GM21717 (cell line): Measurements from ENCODE around the gene NUP214.
"Not testable (repeated sequence)": the region's sequence is repeated elsewhere in the genome, so short reads cannot be mapped to it uniquely, and the experiment has no call there.

Experiments
- ATAC-seq: cut with Tn5 transposase; IDR thresholded peaks from one replicate; pipeline ENCODE4 v1.9.1; 2021; ENCODE audit warnings: mild to moderate bottlenecking, moderate library complexity; ENCODE audit not compliant: unreplicated experiment

NUP214 gene

GRCh38 chr9:131227959-131228460, 102.6 kb downstream of the NUP214 start:
- ATAC-seq, result no peak

DNA sequence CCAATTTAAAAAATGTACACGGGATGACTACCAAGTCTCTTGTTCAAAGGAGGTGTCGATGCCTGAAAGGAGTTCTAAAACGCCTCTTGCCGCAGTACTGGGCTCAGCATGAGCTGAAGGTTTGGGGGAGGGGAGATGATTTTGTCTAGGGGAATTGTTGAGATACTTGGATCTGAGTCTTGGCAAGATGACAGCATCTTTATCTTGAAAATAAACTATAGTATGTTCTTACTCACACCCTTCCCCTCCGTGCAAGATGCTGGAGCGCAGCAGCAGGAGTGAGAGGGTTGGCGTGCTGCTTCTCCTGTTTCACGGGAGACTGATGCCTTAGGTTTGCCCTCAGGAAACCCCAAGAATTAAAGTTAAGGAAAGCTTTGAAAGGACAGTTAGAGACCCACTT, 103.6 kb downstream of the NUP214 start:
- no peak for ATAC-seq

DNA sequence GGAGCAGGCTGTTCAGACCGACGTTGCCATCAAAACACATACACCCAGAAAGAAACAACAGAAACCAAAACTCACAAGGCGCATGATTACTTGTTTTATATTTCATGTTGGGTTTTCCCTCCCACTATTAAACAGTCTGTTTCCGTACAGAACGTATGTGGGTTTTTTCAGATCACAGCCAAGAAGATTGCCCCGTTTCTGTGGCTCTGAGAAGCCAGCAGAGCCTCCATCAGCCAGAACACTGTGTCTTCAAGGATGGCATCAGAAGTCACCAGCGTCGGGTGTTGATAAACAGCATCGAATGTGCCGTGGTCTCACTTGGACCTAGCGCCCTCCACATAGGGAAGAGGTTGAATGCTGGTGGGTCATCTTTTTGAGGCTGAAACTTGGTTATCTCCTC, 108.2 kb downstream of the NUP214 start:
- ATAC-seq, result no peak

DNA sequence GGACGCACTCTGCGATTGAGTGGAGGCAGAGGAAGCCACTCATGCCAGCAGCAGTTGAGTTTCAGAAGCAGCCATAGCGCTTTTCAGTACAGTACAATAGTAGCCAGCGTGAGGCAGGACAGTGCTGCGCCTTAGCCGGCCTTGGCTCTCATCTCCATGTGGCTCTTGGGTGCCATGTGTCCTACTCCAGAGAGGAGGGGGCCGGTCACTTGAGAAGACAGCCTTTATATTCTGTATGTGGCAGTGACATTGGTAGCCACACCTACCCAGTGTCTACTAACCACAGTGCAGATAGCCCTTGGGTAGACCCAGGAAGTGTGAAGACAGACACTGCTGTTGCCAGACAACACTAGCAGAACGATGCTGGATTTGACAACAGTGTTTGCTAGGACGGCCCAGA, 108.6 kb downstream of the NUP214 start:
- ATAC-seq, result no peak

DNA sequence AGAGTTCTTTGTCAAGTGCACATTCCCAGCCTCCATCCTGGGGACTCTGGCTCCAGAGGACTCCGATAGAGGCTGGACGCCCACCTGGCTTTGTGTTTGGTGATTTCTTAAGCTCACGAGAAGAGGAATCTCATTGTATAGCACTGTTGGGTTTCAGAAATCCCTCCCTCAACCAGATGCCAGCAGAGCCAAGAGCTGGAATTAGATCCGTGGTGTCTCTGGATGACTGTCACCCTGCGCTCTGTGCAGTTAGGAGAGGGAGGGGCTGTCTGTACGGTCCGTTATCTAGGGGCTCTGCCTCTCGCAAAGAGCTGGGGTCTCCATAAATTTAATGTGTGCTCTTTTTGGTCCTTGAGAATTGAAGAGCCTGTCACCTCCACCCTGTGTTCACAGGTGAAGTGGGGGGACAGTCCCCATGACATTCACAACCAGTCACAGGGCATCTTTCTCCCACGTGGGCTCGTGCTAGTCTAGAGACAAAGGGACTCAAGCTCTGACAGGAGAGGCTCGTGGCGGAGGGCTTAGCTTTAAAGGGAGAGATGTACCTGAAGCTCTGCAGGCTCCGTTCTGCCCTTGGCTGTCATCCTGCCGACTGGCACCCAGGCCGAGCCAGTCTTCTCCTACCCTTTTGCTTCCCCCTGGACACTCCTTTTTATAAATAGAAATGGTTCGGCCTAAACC, 109.6 kb downstream of the NUP214 start:
- no peak for ATAC-seq

DNA sequence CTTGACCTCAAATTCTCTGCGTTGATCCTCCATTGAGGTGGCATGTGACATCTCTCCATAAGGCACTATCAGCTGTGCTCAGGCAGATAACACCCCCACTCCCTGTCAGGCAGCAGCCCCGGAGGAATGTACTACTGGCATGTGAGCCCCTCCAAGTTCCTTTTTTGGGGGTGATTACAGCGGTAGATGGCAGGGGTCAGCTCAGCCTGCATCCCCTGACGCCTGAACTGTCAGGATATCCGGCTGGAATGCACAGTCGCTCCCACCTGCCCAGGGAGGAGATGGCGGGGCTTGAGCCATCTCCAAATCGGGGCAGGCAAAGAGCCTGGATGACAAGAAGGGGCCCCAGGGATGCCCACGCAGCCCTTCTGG, 110.1 kb downstream of the NUP214 start:
- ATAC-seq, result no peak

DNA sequence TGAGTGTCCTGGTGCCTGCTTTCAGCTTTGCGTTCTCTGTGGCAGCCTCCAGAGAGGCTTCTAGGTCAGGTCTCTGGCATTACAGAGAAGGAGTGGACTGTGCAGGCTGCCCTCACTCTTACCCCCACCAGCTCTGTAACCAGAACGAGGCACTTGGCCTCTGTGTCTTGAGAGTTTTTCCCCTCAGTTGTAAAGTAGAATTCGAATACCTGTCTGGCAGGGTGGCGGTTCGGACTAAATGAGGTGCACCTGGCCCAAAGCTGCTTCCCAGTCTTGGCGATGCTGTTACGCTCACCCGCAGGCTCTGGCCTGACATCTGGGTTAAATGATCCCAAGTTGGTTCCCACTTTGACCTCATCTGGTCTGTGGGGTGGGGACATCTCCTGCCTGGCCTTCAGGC, 110.8 kb downstream of the NUP214 start:
- no peak for ATAC-seq

DNA sequence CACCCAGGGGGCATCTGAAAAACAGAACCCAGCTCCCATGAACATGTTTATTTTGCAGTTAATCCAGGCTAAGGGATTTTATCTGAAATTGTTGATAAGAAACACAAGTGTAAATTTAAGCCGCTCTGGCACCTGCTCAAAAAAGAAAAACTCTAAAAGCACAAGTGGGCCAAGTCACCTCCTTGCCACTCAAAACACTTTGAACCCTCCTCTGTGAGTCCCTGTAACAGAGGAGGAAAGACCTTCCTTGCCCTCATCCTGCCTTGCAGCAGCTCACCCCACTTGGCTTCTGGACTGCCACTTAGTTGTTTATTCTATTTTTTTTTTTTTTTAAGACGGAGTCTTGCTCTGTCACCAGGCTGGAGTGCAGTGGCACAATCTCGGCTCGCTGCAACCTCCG, 111.4 kb downstream of the NUP214 start:
- no peak for ATAC-seq

DNA sequence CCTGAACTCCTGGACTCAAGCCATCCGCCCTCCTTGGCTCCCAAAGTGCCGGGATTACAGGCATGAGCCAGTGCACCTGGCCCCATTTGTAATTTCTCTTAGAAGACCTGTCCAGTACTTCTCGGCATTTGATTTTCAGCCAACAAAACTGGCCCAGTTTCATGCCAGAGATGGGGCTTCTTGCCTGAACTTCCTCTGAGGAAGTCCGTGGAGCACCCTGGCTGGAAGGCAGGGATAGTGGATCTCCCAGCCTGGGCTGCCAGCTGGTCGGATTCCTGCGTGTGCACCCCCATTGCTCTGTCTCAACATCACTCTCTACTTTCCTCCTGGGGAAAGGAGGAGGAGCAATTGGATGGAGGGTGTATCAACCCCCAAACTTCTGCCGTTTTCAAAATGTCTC, 111.9 kb downstream of the NUP214 start:
- ATAC-seq, result no peak

- ATAC-seq, result peak; percentile 67
These were observed 112.6 kb downstream of the NUP214 start for GRCh38 chr9:131237931-131238401.

DNA sequence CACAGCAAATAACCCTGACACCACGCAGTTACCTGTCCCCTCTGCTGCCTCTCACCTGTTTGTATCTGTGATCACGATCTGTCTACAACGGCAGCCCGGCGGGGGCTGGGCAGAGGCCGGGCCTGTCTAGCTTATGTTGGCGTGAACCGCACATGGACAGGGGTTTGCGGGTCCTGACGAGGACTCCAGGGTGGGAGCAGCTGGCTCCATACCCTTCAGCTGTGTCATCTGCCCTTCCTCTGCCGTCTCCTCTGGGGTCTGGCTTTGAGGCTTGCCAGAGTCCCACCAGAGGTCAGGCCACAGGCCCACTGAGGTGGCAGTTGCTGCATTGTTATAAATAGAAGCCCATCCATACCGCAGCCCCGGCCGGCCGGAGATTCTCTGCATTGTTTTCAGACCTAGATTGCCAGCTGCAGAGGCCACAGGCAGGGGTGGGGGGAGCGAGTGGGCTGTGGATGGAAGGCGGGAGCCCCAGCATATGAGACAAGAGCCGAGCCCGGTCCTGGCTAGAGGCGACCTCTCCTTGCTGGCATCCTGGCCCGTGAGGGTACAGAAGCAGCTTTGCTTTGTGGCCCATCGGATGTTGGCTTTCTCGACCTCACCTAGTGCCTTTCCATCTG, 113.1 kb downstream of the NUP214 start:
- ATAC-seq, result peak; percentile 23

GRCh38 chr9:131239161-131239975, 114.0 kb downstream of the NUP214 start:
- ATAC-seq, result no peak

DNA sequence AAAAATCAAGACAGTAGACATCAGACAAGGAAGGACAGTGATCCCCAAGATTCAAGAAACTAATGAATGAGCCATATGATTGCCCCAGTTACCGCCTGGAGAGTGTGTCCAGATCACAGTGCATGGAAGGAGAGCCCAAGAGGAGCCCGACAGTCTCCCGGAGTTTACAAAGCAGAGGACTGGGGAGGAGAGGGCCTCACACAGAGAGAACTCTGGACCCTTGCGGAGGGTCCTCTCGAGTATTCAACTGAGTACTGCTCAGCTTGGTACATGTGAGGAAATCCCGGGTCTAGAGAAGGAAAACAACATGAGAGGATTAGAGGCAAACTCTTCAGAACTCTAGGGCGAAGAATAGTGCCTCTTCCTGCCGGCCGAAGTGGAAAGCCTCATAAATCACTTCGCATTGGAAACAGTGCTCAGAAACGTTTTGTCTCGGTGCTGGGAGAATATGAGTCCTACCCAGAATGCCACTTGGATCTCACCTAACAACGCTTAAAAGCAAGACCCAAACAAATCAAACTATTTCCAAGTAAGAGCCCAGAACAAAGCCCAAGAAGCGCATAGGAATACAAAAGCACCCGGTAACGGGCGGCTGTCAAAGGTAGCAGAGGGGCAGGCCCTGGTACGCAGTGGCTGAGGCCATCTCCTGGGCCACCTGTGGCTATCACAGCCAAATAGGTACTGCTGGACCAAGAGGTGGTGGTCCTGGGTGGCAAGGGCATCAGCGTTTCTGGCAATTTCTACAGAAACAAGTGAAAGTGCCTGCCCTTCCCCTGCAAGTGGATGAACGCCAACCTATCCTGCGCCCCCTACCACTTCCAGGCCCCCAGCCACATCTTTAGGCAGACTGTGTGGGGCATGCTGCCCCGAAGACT, 114.9 kb downstream of the NUP214 start:
- no peak for ATAC-seq

GRCh38 chr9:131244331-131244730, 118.9 kb downstream of the NUP214 start:
- not testable (repeated sequence) for ATAC-seq

- no peak for ATAC-seq
These were observed 121.2 kb downstream of the NUP214 start for GRCh38 chr9:131246618-131247017.

- ATAC-seq, result no peak
These were observed 126.7 kb downstream of the NUP214 start for GRCh38 chr9:131252120-131252519.

DNA sequence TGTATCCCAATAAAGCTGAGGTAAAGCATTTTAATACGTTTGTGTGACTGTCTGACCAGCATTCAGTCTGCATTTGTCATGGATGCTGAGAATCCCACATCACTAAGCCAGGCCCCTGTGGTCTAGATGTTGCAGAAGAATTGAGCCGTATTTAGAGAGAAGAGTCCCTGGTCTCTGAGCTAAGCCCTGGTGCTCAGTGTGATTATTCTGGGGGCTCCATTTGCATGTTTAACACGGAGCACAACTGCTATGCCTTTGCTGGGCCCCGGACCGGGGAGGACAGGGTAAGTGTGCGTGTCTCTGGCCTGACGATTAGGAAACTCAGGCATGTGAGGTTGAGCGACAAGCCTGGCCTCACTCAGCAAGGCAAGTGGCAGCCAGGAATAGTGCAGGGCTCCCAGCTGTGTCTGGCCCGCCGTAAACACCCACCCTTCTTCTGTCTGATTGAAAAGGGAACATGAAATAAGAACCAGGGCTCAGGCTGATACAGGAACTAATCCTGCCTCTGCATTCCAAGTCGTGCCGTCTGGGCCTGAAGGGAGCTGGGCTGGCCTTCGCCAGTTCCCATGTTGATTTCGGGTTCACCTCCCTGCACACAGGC, 128.6 kb downstream of the NUP214 start:
- ATAC-seq, result no peak

GRCh38 chr9:131254626-131255025, 129.2 kb downstream of the NUP214 start:
- ATAC-seq, result no peak

DNA sequence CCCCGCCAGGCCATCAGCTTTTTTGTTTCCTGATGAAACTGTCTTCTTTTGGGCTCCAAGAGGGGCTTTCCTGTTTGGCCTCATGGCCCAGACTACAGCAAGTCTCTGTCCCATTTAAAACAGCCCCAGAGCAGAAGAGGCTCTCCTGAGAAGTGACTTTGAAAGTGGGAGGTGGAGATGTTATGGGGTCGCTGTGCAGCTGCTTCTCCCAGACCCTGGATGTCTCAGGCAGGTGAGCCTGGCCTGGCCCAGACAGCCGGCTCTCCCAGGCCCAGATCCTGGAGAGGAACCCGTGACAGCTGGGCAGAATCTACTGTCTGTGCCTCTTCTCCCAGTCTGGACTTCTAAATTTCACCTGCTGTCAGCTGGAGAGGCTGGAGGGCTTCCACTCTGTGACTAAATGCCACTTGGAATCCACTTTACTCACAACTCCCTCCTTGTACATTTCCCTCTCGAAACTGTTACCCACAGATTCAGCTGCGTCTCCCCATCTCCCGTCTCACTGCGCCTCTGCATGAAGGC, 130.4 kb downstream of the NUP214 start:
- ATAC-seq, result no peak
